GM12872 (cell line): ENCODE results near the gene CASD1.

Experiments
- CTCF ChIP-seq: IDR thresholded peaks from 3 replicates; pipeline ENCODE4 v1.5.1; 2011; ENCODE audit warnings: low read depth, mild to moderate bottlenecking, low read length, moderate library complexity; ENCODE audit not compliant: insufficient read depth

The CASD1 gene

GRCh38 chr7:94584113-94584512 is 74.5 kb downstream of the CASD1 start:
- no peak for TF ChIP-seq CTCF

DNA sequence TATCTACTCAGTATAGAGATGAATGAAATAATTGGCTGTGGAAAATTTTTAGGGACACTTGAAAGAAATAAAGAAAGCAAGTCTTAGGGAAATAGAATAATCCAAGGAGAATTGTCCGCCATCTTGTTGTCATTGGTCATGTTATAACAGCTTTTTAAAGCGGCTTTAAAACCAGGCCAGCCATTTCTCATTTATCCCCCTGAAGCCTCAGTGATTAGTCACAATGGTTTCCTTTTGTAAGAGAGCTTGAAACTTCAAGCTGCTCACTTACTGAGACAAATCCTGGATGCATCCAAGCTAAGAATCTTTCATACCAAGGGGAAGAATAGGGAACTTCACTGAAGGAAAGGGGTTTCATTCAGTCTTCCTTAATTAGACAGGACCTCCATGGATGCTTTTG is 78.5 kb downstream of the CASD1 start:
- no peak for TF ChIP-seq CTCF

GRCh38 chr7:94590526-94591162 is 81.0 kb downstream of the CASD1 start:
- no peak for TF ChIP-seq CTCF

DNA sequence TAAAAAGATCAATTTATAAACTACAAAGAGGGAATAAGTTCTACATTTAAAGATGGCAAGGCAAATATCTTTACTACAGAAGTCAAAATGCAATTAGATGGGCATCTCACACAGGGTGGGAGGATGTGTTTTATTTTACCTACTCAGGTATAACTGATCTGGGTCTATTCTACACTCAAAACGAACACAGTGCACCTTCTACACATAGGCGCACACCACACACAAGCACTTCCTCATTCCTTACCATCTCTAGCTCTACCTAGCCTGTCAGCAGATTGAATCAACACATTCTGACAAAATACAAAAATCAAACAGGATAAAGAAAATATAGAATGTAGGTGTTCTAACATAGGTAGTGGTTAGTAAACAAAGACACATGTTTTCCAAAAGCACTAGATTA is 81.6 kb downstream of the CASD1 start:
- no peak for TF ChIP-seq CTCF

GRCh38 chr7:94594882-94595281 is 85.3 kb downstream of the CASD1 start:
- TF ChIP-seq CTCF = no peak

GRCh38 chr7:94595717-94596116 is 86.1 kb downstream of the CASD1 start:
- no peak for TF ChIP-seq CTCF

DNA sequence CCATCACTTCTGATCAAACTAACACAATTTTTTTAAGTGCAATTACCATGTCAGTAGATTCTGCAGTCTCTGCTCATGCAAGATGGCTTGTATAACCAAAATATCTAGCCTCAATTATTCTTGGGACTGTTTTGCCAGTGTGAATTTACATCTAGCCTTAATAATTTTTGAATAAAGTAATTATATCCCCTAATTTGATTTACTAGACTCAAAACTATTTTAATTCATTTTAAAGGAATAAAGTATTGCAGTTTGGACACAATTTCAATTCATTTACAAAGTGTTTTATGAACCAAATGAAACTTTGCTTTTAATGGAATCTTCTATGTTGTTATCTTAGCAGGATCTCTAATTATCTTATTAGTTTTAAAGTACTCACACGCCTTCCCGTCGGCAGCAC is 90.7 kb downstream of the CASD1 start:
- no peak for TF ChIP-seq CTCF
